HEK293 (cell line): ENCODE data around the gene HOXB8.

ENCODE experiments used
- BCL11B ChIP-seq: fragments of 450-650 bp; formaldehyde crosslinking; IDR thresholded peaks from 2 replicates; pipeline ENCODE4 v1.5.1; 2016; ENCODE audit warnings: low read depth, missing biosample characterization, missing genetic modification characterization
- GLIS1 ChIP-seq: fragments of 450-650 bp; formaldehyde crosslinking; IDR thresholded peaks from 2 replicates; pipeline ENCODE4 v1.5.1; 2016; ENCODE audit warnings: missing biosample characterization, missing genetic modification characterization
- GLIS2 ChIP-seq: fragments of 450-650 bp; formaldehyde crosslinking; IDR thresholded peaks from 2 replicates; pipeline ENCODE4 v1.5.1; 2016; ENCODE audit warnings: missing biosample characterization, missing genetic modification characterization
- IKZF3 ChIP-seq: fragments of 450-650 bp; IDR thresholded peaks from 2 replicates; pipeline ENCODE4 v1.5.0; 2018; ENCODE audit warnings: missing biosample characterization, mild to moderate bottlenecking, missing genetic modification characterization, moderate library complexity
- KLF10 ChIP-seq: fragments of 450-650 bp; IDR thresholded peaks from 2 replicates; pipeline ENCODE4 v1.5.1; 2018; ENCODE audit warnings: missing biosample characterization, mild to moderate bottlenecking, missing genetic modification characterization
- PRDM4 ChIP-seq: fragments of 450-650 bp; formaldehyde crosslinking; IDR thresholded peaks from 2 replicates; pipeline ENCODE4 v1.5.1; 2017; ENCODE audit warnings: missing biosample characterization, missing genetic modification characterization
- SETDB1 ChIP-seq: IDR thresholded peaks from one replicate; pipeline ENCODE4 v1.6.1; 2017; ENCODE audit warnings: mild to moderate bottlenecking, low read length, moderate library complexity, mixed read lengths; ENCODE audit not compliant: insufficient read length
- SP3 ChIP-seq: fragments of 450-650 bp; formaldehyde crosslinking; IDR thresholded peaks from 2 replicates; pipeline ENCODE4 v1.5.1; 2016; ENCODE audit warnings: missing biosample characterization, missing genetic modification characterization
- TCF7L2 ChIP-seq: IDR thresholded peaks from 2 replicates; pipeline ENCODE4 v1.6.1; 2011; ENCODE audit warnings: low read depth, mild to moderate bottlenecking, inconsistent platforms, low read length, moderate library complexity, borderline replicate concordance
- TRIM28 ChIP-seq: IDR thresholded peaks from 2 replicates; pipeline ENCODE4 v1.6.1; 2011; ENCODE audit warnings: low read length, control low read depth, borderline replicate concordance
- YY2 ChIP-seq: fragments of 450-650 bp; formaldehyde crosslinking; IDR thresholded peaks from 2 replicates; pipeline ENCODE4 v1.5.1; 2016; ENCODE audit warnings: missing biosample characterization, missing genetic modification characterization
- ZBTB8A ChIP-seq: fragments of 450-650 bp; formaldehyde crosslinking; IDR thresholded peaks from 2 replicates; pipeline ENCODE4 v1.5.1; 2016; ENCODE audit warnings: missing biosample characterization, missing genetic modification characterization
- ZFHX2 ChIP-seq: fragments of 450-650 bp; formaldehyde crosslinking; conservative IDR thresholded peaks from 2 replicates; pipeline ENCODE4 v1.5.1; 2016; ENCODE audit warnings: missing biosample characterization, missing genetic modification characterization
- ZNF174 ChIP-seq: fragments of 450-650 bp; formaldehyde crosslinking; IDR thresholded peaks from 2 replicates; pipeline ENCODE4 v1.5.0; 2017; ENCODE audit warnings: missing biosample characterization, mild to moderate bottlenecking, missing genetic modification characterization
- ZNF175 ChIP-seq: fragments of 450-650 bp; formaldehyde crosslinking; IDR thresholded peaks from 2 replicates; pipeline ENCODE4 v1.5.1; 2016; ENCODE audit warnings: missing biosample characterization, missing genetic modification characterization
- ZNF184 ChIP-seq: fragments of 450-650 bp; IDR thresholded peaks from 2 replicates; pipeline ENCODE4 v1.5.1; 2018; ENCODE audit warnings: missing biosample characterization, mild to moderate bottlenecking, missing genetic modification characterization
- ZNF19 ChIP-seq: fragments of 450-650 bp; formaldehyde crosslinking; IDR thresholded peaks from 2 replicates; pipeline ENCODE4; 2016; ENCODE audit warnings: missing biosample characterization, missing genetic modification characterization, low read depth
- ZNF214 ChIP-seq: fragments of 450-650 bp; formaldehyde crosslinking; IDR thresholded peaks from 2 replicates; pipeline ENCODE4 v1.5.1; 2017; ENCODE audit warnings: missing biosample characterization, mild to moderate bottlenecking, missing genetic modification characterization, borderline replicate concordance
- ZNF23 ChIP-seq: fragments of 450-650 bp; formaldehyde crosslinking; IDR thresholded peaks from 2 replicates; pipeline ENCODE4 v1.5.1; 2016; ENCODE audit warnings: missing biosample characterization, missing genetic modification characterization, borderline replicate concordance
- ZNF292 ChIP-seq: fragments of 450-650 bp; formaldehyde crosslinking; IDR thresholded peaks from 2 replicates; pipeline ENCODE4 v1.5.1; 2016; ENCODE audit warnings: low read depth, missing biosample characterization, missing genetic modification characterization, borderline replicate concordance
- ZNF311 ChIP-seq: fragments of 450-650 bp; formaldehyde crosslinking; IDR thresholded peaks from 2 replicates; pipeline ENCODE4 v1.5.1; 2017; ENCODE audit warnings: missing biosample characterization, missing genetic modification characterization, borderline replicate concordance
- ZNF341 ChIP-seq: fragments of 450-650 bp; formaldehyde crosslinking; IDR thresholded peaks from 2 replicates; pipeline ENCODE4; 2016; ENCODE audit warnings: low read depth, missing biosample characterization, missing genetic modification characterization
- ZNF350 ChIP-seq: fragments of 450-650 bp; formaldehyde crosslinking; IDR thresholded peaks from 2 replicates; pipeline ENCODE4 v1.5.0; 2017; ENCODE audit warnings: missing biosample characterization, mild to moderate bottlenecking, missing genetic modification characterization
- ZNF48 ChIP-seq: fragments of 450-650 bp; formaldehyde crosslinking; IDR thresholded peaks from 2 replicates; pipeline ENCODE4 v1.5.1; 2016; ENCODE audit warnings: missing biosample characterization, missing genetic modification characterization
- ZNF518A ChIP-seq: fragments of 450-650 bp; formaldehyde crosslinking; conservative IDR thresholded peaks from 2 replicates; pipeline ENCODE4 v1.5.1; 2016; ENCODE audit warnings: low read depth, missing biosample characterization, missing genetic modification characterization
- ZNF549 ChIP-seq: fragments of 450-650 bp; IDR thresholded peaks from 2 replicates; pipeline ENCODE4 v1.5.1; 2018; ENCODE audit warnings: missing biosample characterization, missing genetic modification characterization, mild to moderate bottlenecking, inconsistent platforms, moderate library complexity
- ZNF558 ChIP-seq: fragments of 450-650 bp; formaldehyde crosslinking; IDR thresholded peaks from 2 replicates; pipeline ENCODE4 v1.5.1; 2016; ENCODE audit warnings: missing biosample characterization, missing genetic modification characterization
- ZNF600 ChIP-seq: fragments of 450-650 bp; formaldehyde crosslinking; IDR thresholded peaks from 2 replicates; pipeline ENCODE4 v1.5.1; 2016; ENCODE audit warnings: missing biosample characterization, missing genetic modification characterization
- ZNF76 ChIP-seq: fragments of 450-650 bp; formaldehyde crosslinking; IDR thresholded peaks from 2 replicates; pipeline ENCODE4; 2016; ENCODE audit warnings: low read depth, missing biosample characterization, missing genetic modification characterization, borderline replicate concordance
- ZNF791 ChIP-seq: fragments of 450-650 bp; formaldehyde crosslinking; IDR thresholded peaks from 2 replicates; pipeline ENCODE4 v1.5.1; 2016; ENCODE audit warnings: missing biosample characterization, missing genetic modification characterization
- ZNF792 ChIP-seq: fragments of 450-650 bp; formaldehyde crosslinking; IDR thresholded peaks from 2 replicates; pipeline ENCODE4 v1.5.1; 2016; ENCODE audit warnings: missing biosample characterization, missing genetic modification characterization
- ZSCAN4 ChIP-seq: fragments of 450-650 bp; formaldehyde crosslinking; IDR thresholded peaks from 2 replicates; pipeline ENCODE4 v1.5.1; 2017; ENCODE audit warnings: missing biosample characterization, missing genetic modification characterization

Gene HOXB8

GRCh38 chr17:48586355-48587258 is 28.5 kb downstream of the HOXB8 start (continued):
- TF ChIP-seq BCL11B (tag by site-specific recombination) (0 out of 2 replicates have a peak, but pooled peaks have one; percentile 16), ZNF19 (tag by site-specific recombination) (no peak), GLIS2 (tag by site-specific recombination) (peak; percentile 16; the same call in 1 of the 2 replicates), ZNF214 (no peak), ZNF791 (tag by site-specific recombination) (no peak), TCF7L2 (0 out of 2 replicates have a peak, but pooled peaks have one; percentile 11), ZNF175 (tag by site-specific recombination) (no peak), ZFHX2 (peak; percentile 94), ZNF184 (no peak), ZNF600 (no peak; the same call in 1 of the 2 replicates), IKZF3 (tag by site-specific recombination) (no peak), SP3 (tag by site-specific recombination) (0 out of 2 replicates have a peak, but pooled peaks have one; percentile 3), ZNF341 (tag by site-specific recombination) (no peak), PRDM4 (tag by site-specific recombination) (no peak), ZSCAN4 (no peak), ZNF558 (tag by site-specific recombination) (no peak), ZNF792 (tag by site-specific recombination) (no peak), ZNF549 (tag by site-specific recombination) (no peak), TRIM28 (no peak), ZNF518A (tag by site-specific recombination) (no peak), GLIS1 (tag by site-specific recombination) (peak; percentile 50), SETDB1 (no peak), ZNF48 (tag by site-specific recombination) (no peak), KLF10 (0 out of 2 replicates have a peak, but pooled peaks have one; percentile 22), ZNF174 (tag by site-specific recombination) (no peak), ZNF76 (no peak), ZNF311 (tag by site-specific recombination) (no peak), ZNF23 (tag by site-specific recombination) (no peak), ZNF292 (tag by site-specific recombination) (no peak), YY2 (tag by site-specific recombination) (no peak), ZNF350 (tag by site-specific recombination) (no peak), ZBTB8A (tag by site-specific recombination) (no peak)
